A549 (cell line): ENCODE measurements around the gene SMIM43.

Experiments used
- SMC3 ChIP-seq: fragments of >200 bp; sonication (Bioruptor Twin); formaldehyde crosslinking; IDR thresholded peaks from 3 replicates; pipeline ENCODE4 v1.6.1; 2018; ENCODE audit warnings: inconsistent platforms
- TF ChIP-seq, protein P1 (sequence below): fragments of >200 bp; sonication (Bioruptor Twin); formaldehyde crosslinking; IDR thresholded peaks from 3 replicates; pipeline ENCODE4 v1.5.1; 2016

DNA sequence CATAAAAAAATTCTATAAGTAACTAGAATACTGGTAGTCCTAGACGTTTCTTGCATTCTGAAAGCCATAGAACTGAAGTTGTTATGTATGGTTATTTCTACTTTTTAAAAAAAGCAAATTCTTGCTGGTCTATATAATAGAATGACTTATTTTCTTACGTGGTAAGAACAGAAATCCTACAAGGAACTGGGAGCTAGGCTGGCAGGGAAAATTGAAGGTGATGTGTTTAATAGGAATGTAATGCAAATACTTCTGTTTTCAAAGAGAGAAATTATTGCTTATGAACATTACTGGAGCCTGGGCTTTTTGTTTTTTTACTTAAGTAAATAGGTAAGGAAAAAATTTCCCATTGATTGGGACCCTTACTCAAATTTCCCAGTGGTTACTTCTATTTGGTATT, 49.8 kb upstream of the SMIM43 start:
- TF ChIP-seq SMC3 = no peak
- TF ChIP-seq, protein P1, sequence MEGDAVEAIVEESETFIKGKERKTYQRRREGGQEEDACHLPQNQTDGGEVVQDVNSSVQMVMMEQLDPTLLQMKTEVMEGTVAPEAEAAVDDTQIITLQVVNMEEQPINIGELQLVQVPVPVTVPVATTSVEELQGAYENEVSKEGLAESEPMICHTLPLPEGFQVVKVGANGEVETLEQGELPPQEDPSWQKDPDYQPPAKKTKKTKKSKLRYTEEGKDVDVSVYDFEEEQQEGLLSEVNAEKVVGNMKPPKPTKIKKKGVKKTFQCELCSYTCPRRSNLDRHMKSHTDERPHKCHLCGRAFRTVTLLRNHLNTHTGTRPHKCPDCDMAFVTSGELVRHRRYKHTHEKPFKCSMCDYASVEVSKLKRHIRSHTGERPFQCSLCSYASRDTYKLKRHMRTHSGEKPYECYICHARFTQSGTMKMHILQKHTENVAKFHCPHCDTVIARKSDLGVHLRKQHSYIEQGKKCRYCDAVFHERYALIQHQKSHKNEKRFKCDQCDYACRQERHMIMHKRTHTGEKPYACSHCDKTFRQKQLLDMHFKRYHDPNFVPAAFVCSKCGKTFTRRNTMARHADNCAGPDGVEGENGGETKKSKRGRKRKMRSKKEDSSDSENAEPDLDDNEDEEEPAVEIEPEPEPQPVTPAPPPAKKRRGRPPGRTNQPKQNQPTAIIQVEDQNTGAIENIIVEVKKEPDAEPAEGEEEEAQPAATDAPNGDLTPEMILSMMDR = no peak
